ENCODE results near the gene ARFGAP1. TPM values are rescaled to one million over a fixed set of nuclear protein-coding genes. Genes with fewer than 3 reads are reported as not detected.

The ARFGAP1 gene
- total and polyA plus RNA-seq, 2 of the 4 experiments (the other 2 are of a cell fraction): 59.1 to 194 TPM

DNA sequence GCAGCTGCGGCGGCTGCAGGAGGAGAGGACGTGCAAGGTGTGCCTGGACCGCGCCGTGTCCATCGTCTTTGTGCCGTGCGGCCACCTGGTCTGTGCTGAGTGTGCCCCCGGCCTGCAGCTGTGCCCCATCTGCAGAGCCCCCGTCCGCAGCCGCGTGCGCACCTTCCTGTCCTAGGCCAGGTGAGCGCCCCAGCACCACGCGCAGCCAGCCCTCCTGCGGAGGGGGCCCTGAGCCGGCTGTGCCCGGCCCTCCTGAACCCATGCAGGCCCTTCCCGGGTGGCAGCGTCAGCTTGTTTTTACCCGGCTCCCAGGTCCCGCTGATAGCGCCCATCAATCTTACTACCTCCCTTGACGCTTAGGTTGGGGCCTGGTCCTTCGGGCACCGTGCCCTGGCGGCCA lies 33.2 kb upstream of the ARFGAP1 start:
- no peak overlapping the region for H2AK9ac ChIP-seq (replicated peaks; ENCODE audit: low read depth, low read length, poor library complexity)
- no peaks in the 10 kb centered on the region for H3K79me1 ChIP-seq (ENCODE audit: low read depth in 1 of 2, low read length in 2 of 2)
- no peak overlapping the region for H3K56ac ChIP-seq (ENCODE audit: extremely low read depth, insufficient read depth, low read length)
- no peak overlapping the region for H3K9ac ChIP-seq (ENCODE audit: low read depth, low read length)
- CTCF ChIA-PET: no interaction called here
- no peak for ATAC-seq (ENCODE audit: low read depth)
- no peak overlapping the region for H3K4me3 ChIP-seq (ENCODE audit: insufficient read depth, low read depth, low read length)
- no peak overlapping the region for H3K27ac ChIP-seq (ENCODE audit: insufficient read depth, low read length)
- no peak overlapping the region for H3K18ac ChIP-seq (ENCODE audit: low read depth, low read length)
- H3K4me1 ChIP-seq (ENCODE audit: control insufficient read depth, insufficient read depth, low read length): peaks cover 2% of the 10 kb centered on the region; the same call in 1 of the 2 replicates
- no peak overlapping the region for H2BK120ac ChIP-seq (ENCODE audit: low read depth, low read length)
- no peak overlapping the region for H3K14ac ChIP-seq (replicated peaks; ENCODE audit: low read depth, low read length)
- POLR2A ChIA-PET (ENCODE audit: unreplicated experiment): no interaction called here
- H2BK15ac ChIP-seq (ENCODE audit: low read depth, low read length): no peak overlapping the region
- BruUV-seq (replicated peaks): no TSS peak
- H3K27me3 ChIP-seq (ENCODE audit: control insufficient read depth, insufficient read depth, low read length): peaks cover 20% of the 10 kb centered on the region; the same call in 1 of the 2 replicates
- TF ChIP-seq ELK1 (IDR thresholded peaks at IDR 0.05; ENCODE audit: borderline replicate concordance, low read depth, low read length) (no peak), MAZ (IDR thresholded peaks at IDR 0.05; ENCODE audit: borderline replicate concordance, low read depth, low read length) (no peak), POLR2A (IDR thresholded peaks at IDR 0.05; ENCODE audit: low read depth, low read length) (no peak), CHD1 (IDR thresholded peaks at IDR 0.05; ENCODE audit: low read depth, low read length) (no peak), MXI1 (IDR thresholded peaks at IDR 0.05; ENCODE audit: borderline replicate concordance, low read depth, low read length) (no peak), CTCF (conservative IDR thresholded peaks at IDR 0.05; ENCODE audit: low read depth, low read length) (no peak), RAD21 (IDR thresholded peaks at IDR 0.05; ENCODE audit: low read length) (no peak), CEBPB (IDR thresholded peaks at IDR 0.05; ENCODE audit: low read depth, low read length) (no peak), BHLHE40 (IDR thresholded peaks at IDR 0.05; ENCODE audit: low read depth, low read length) (no peak), RCOR1 (IDR thresholded peaks at IDR 0.05; ENCODE audit: insufficient replicate concordance, low read length) (no peak), FOS (IDR thresholded peaks at IDR 0.05; ENCODE audit: low read depth, low read length) (no peak), RFX5 (IDR thresholded peaks at IDR 0.05; ENCODE audit: low read depth, low read length) (no peak), NFE2L2 (IDR thresholded peaks at IDR 0.05; ENCODE audit: low read depth, low read length) (no peak), SMC3 (IDR thresholded peaks at IDR 0.05; ENCODE audit: low read depth, low read length) (no peak), MAFK (IDR thresholded peaks at IDR 0.05; ENCODE audit: low read depth, low read length) (no peak)
- TF ChIP-seq, protein P1, sequence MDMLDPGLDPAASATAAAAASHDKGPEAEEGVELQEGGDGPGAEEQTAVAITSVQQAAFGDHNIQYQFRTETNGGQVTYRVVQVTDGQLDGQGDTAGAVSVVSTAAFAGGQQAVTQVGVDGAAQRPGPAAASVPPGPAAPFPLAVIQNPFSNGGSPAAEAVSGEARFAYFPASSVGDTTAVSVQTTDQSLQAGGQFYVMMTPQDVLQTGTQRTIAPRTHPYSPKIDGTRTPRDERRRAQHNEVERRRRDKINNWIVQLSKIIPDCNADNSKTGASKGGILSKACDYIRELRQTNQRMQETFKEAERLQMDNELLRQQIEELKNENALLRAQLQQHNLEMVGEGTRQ (IDR thresholded peaks at IDR 0.05; ENCODE audit: low read depth, low read length): no peak
- H3K4me2 ChIP-seq (ENCODE audit: low read depth, low read length): no peak overlapping the region
- no peak overlapping the region for H3K23ac ChIP-seq (ENCODE audit: low read depth, low read length)
- no peaks in the 10 kb centered on the region for H3K9me3 ChIP-seq (ENCODE audit: control insufficient read depth, insufficient read depth, low read length)
- H2AFZ ChIP-seq (replicated peaks; ENCODE audit: low read length, poor library complexity): no peak overlapping the region
- dilution Hi-C loops (cut with HindIII; ENCODE audit: low sequenced_read_pairs, unreplicated experiment) (no loop called here), intact Hi-C loops (cut with micrococcal nuclease) (no loop called here), in situ Hi-C loops (cut with MboI; ENCODE audit: low sequenced_read_pairs) (no loop called here)
- no peak overlapping the region for H4K5ac ChIP-seq (ENCODE audit: low read depth, low read length)
- no peaks in the 10 kb centered on the region for H4K20me1 ChIP-seq (ENCODE audit: insufficient read depth, low read length)
- no peak overlapping the region for H2BK5ac ChIP-seq (ENCODE audit: low read depth, low read length, poor library complexity, severe bottlenecking)
- no peak for DNase-seq
- no peak overlapping the region for H2AK5ac ChIP-seq (ENCODE audit: low read depth, low read length)
- 85% methylated on average over 10 of the region's 30 CpGs; no CpG with 5 or more reads in 1 of the 2 experiments for WGBS, 2 experiments (ENCODE audit: extremely low coverage in 2 of 2, insufficient read length in 1 of 2)
- no peaks in the 10 kb centered on the region for H3K36me3 ChIP-seq (ENCODE audit: control insufficient read depth, insufficient read depth, low read length)
- H3K4ac ChIP-seq (ENCODE audit: low read depth, low read length): no peak overlapping the region
- no peak overlapping the region for H2BK20ac ChIP-seq (ENCODE audit: low read depth, low read length)
- H4K91ac ChIP-seq (ENCODE audit: insufficient read depth, low read depth, low read length): no peak overlapping the region
- H3K9me1 ChIP-seq (ENCODE audit: insufficient read depth, low read length): no peaks in the 10 kb centered on the region
- H4K8ac ChIP-seq (ENCODE audit: low read depth in 2 of 2, low read length in 2 of 2): no peak overlapping the region
